Stimulated activated CD8-positive, alpha-beta memory T cell treated with anti-CD3 and anti-CD28 coated beads, Interleukin-7, amount 100 ng/mL, for 4 hours (primary cell): ENCODE measurements around the gene CYSRT1.

ENCODE experiments used
- DNase-seq, 2 donors: peaks; one replicate each; pipeline ENCODE4 v3.0.0-alpha.2; 2020; ENCODE audit warnings: low read depth in 2 of 2

CYSRT1 gene

GRCh38 chr9:137212520-137212919, 12.5 kb upstream of the CYSRT1 start:
- DNase-seq = no peak

GRCh38 chr9:137213160-137214060, 11.6 kb upstream of the CYSRT1 start:
- DNase-seq = no peak

- DNase-seq = no peak
Measured at GRCh38 chr9:137214620-137215019, 10.4 kb upstream of the CYSRT1 start.

- DNase-seq = no peak
Measured at GRCh38 chr9:137215196-137215986, 9.6 kb upstream of the CYSRT1 start.

- DNase-seq = no peak
Measured at GRCh38 chr9:137216188-137216965, 8.6 kb upstream of the CYSRT1 start.

GRCh38 chr9:137217276-137218211, 7.4 kb upstream of the CYSRT1 start:
- no peak for DNase-seq

- no peak for DNase-seq
Measured at GRCh38 chr9:137218212-137218753, 6.7 kb upstream of the CYSRT1 start.

- no peak for DNase-seq
Measured at GRCh38 chr9:137218754-137219271, 6.2 kb upstream of the CYSRT1 start.

- no peak for DNase-seq
Measured at GRCh38 chr9:137219757-137220316, 5.1 kb upstream of the CYSRT1 start.

- no peak for DNase-seq
Measured at GRCh38 chr9:137220317-137221094, 4.5 kb upstream of the CYSRT1 start.

GRCh38 chr9:137221095-137221505, 3.9 kb upstream of the CYSRT1 start:
- no peak for DNase-seq

- no peak for DNase-seq
Measured at GRCh38 chr9:137221506-137222111, 3.4 kb upstream of the CYSRT1 start.

GRCh38 chr9:137222190-137223077, 2.5 kb upstream of the CYSRT1 start, which contains the start of gene RNF208:
Gene RNF208, minus strand, starts transcription at chr9:137222240. Its CDS starts 1,028 bp downstream, at chr9:137221212.
- DNase-seq = no peak

- DNase-seq = peak; percentile 97 to 99
Measured at GRCh38 chr9:137223078-137223970, 1.6 kb upstream of the CYSRT1 start.

- DNase-seq = no peak
Measured at GRCh38 chr9:137225699-137226331, 841 bp downstream of the CYSRT1 start.
